Cardiac septum (tissue), 1 donor: ENCODE measurements around the gene GLI3. TPM values are rescaled to one million over a fixed set of nuclear protein-coding genes. Genes with fewer than 3 reads are reported as not detected.

Source experiments
- DNase-seq: peaks from one replicate; pipeline ENCODE4 v3.0.0-alpha.2; 2020; ENCODE audit warnings: low spot score
- intact Hi-C: fragments of 100-400 bp; cut with DNase I; formaldehyde crosslinking; loops from one replicate; pipeline ENCODE4 v1.14.0; 2022
- total RNA-seq: library from RNA; stranded (reverse); fragmentation: NEBNext Ultra II Directional; extraction: Animal tissue kit (Norgen Biotek cat#: 25700); gene quantifications from one replicate; pipeline ENCODE4 v1.2.1, GENCODE V29; 2021
- donor health status: DM: no; HTN: no; CAD: no.

The GLI3 gene
- total RNA-seq, 1 donor from 2014 or later, result 10.5 TPM

DNA sequence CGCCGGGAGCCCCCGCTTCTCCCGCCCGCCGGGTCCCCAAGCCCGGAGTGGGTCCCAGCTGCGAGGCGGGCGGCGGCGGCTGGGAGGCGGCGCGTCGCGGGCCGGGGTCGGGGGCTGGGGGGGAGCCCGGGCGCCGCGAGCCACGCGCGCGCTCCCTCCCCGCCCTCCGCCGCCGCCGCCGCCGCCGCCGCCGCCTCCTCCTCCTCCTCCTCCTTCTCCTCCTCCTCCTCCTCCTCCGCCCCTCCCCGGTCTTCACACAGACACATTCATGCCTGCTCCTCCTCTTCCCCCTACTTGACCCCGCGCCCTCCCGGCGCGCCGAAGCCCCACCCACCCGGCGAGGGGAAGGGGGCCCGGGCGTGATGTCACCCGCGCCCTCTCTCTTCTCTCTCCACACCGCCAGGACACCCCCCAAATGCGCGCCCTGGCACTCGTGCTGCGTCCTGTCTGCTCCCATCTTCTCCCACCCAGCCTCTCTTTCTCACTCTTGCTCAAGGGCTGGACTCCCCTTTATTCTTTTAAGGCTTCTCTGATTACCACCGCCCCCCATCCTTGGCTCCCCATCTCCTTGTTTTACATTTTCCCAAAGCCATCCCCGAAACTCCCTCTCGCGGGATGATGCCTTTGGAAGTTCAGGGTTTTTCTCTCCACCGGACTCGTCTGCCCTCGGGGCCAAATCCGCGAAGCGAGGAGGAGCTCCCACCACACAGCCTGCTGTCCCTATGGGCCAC is 967 bp upstream of the GLI3 start:
- intact Hi-C loops, result loop anchor here (10.0 kb wide), 1 partner anchor 253 kb away; no protein-coding TSS in a partner anchor
- peak; percentile 78 for DNase-seq

DNA sequence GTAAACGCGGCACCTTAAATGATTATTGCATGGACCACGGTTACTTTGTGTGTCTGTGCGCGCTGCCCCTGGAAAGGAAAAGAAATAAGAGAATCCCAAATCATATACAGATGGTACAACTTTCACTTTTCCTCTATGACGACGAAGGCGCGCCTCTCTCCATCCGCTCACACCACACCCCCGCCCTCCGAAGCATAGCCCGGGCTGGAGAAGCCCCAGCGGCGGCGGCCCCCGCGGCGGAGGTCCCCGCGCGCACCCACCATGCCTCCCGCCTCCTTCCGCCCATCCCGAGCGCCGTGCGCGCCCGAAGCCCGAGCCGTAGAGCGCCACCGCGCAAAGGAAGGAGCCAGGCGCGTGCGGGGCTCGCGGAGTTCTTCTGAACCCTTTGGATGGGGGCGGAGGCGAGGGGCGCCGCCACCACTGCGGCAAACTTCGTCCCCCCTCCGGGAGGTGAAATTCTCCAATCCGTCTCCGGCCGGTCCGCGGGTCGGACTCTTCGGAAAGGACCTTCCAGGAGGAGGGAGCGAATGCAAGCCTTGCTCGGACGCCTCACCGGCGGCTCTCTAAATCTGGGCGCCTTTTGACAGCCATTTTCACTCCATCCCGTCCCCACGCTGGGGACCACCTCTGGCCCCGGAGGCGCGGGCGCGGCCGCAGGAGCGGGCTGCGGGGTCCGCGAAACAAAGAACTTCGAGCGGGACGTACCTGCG is 588 bp downstream of the GLI3 start:
- DNase-seq, result peak; percentile 77
- intact Hi-C loops, result loop anchor here (10.0 kb wide), 1 partner anchor 252 kb away; no protein-coding TSS in a partner anchor

DNA sequence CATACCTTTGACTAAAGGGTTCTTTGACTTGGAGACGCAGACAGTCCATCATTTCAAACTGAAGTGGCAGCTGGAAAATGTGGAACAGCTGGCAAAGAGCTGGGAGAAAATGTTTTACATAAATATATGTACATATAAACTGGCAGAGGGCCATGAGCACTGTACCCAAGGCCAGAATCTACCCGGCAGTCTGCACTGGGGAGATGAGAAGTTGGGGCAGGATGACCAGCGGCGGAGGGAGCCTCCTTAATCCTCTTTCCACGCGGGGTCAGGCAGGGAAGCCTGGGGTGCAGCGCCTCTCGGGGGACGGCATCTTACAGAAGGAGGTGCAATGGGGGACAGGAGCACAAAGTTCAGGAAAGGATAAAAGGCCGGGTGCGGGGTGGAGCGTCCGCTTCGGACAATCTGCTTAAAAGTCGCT is 1.3 kb downstream of the GLI3 start:
- DNase-seq, result no peak
- intact Hi-C loops, result loop anchor here (10.0 kb wide), 1 partner anchor 251 kb away; no protein-coding TSS in a partner anchor

DNA sequence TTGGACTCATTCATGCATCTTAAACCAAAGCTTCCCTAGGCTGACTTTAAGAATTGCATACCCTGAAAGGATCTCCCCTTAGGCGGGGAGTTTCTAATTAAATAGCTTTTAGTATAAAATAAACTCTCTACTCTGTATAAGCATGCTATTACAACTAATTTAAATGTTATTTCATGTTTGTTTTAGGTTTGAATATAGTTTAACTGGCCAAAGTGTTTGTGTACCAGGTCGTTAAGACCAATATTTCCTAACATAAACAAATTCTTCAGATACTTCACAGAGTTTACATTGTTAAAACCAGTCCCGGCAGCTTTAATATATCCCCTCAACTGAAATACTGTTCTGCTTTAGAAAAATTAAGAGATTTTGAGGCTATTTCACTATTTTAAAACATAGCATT is 2.3 kb downstream of the GLI3 start:
- DNase-seq, result no peak
- intact Hi-C loops, result loop anchor here (10.0 kb wide), 1 partner anchor 250 kb away; no protein-coding TSS in a partner anchor

- intact Hi-C loops, result loop anchor here (10.0 kb wide), 1 partner anchor 249 kb away; no protein-coding TSS in a partner anchor
- no peak for DNase-seq
These were observed 3.2 kb downstream of the GLI3 start for GRCh38 chr7:42233695-42234331.

GRCh38 chr7:42233171-42233570 is 3.8 kb downstream of the GLI3 start:
- no peak for DNase-seq
- intact Hi-C loops, result loop anchor here (10.0 kb wide), 1 partner anchor 248 kb away; no protein-coding TSS in a partner anchor

DNA sequence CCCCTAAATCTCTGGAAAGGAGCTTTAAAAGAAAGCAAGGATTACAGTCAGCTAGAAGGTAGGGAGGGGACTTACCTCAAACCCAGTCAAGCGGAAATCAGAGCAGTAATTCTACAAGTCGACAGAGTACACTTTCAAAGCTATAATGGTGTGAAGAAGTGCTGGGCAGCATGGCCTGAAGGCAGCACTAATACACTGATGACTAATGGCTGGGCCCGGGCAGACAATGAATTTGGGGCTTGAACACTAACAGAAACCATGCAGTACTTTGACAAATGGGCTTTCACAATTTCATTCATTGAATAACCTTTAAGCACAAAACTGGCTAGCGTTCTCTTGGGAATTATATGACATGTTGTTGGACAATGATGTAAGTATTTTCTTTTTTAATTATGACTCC is 4.7 kb downstream of the GLI3 start:
- DNase-seq, result no peak
- intact Hi-C loops, result loop anchor here (10.0 kb wide), 1 partner anchor 247 kb away; no protein-coding TSS in a partner anchor

DNA sequence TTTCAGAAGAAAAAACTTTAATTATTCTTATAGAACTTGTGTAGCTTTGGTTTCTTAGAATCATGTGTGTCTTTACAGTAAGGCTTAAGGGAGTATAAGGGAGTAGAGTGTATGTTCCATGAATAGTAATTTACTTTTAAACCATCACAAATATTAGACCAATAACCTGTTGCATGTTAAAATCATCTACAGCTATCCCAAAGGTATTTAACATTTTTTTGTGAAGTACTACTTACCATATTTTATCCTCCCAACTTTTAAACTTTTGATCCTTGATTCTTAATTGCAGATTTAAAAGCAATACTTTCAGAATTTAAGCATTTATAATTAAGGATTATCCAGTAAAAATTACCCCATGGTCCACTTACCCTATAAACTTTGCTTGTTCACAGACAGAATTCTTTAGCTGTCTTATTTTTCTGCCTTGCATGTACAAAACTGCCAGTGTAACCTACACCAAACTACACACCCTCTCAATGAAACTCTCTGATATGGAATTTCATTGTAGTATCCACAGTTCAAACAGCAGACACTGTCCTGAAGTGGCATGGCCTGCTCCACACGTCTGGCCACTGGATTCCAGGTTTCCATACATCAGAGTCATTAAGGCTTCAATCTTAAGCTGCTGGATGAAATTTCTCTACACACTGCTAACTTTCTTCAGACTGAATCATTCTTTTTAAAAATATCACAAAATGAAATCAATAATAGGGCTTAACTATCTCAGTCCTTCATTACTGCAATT is 5.8 kb downstream of the GLI3 start:
- intact Hi-C loops, result loop anchor here (10.0 kb wide), 1 partner anchor 246 kb away; no protein-coding TSS in a partner anchor
- no peak for DNase-seq

DNA sequence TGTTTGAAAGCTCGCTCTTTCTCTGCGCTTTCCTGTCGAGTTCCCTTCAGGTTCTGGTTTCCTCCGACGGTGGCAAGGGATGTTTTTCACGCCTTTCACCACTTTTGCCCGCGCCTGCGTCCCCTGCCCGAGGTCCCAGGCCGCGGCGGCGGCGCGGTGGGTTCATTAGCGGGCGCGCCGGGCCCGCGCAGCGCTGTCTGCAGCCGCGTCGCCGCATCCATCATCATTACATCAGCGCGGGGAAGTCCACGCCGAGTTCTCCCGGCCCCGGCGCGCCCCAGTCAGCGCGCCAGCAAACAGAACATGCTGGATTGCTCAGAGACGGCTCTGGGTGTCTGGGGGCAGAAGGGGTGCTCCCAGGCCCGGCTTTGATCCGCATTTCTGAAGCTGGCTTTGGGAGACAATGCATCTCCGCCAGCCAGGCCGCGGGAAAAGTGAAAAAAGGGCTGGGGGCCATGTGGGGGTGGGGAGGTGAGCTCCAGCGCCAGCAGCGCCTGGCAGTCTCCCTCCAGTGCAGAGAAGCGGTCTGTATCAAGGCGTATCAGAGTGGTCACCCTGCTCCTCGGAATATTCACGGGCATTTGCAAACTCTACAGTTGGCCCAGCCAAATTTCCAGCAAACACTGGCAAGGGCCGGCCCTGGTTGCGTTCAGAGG is 8.9 kb downstream of the GLI3 start:
- intact Hi-C loops, result no loop called here
- no peak for DNase-seq

DNA sequence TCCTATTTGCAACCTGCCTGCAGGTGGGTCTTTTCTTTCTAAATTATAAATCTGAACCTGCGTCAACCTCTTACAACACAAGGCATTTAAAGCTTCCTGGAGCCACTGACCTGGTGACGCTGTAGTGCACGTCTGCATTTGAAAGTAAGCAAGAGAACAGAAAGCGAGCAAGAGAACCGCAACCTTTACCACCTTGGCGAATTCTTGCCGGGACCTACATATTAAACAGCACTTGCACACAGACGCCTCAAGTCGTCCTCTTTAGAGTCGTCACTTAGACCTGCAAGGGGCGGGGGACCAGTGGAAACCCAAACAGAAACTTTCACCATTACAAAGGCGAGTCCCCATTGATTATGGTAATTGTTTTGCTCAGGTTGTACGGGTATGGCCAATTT is 9.5 kb downstream of the GLI3 start:
- no peak for DNase-seq
- intact Hi-C loops, result no loop called here

GRCh38 chr7:42227021-42227420 is 10.0 kb downstream of the GLI3 start:
- intact Hi-C loops, result no loop called here
- no peak for DNase-seq

- DNase-seq, result no peak
- intact Hi-C loops, result no loop called here
These were observed 10.6 kb downstream of the GLI3 start for GRCh38 chr7:42226354-42226941.

DNA sequence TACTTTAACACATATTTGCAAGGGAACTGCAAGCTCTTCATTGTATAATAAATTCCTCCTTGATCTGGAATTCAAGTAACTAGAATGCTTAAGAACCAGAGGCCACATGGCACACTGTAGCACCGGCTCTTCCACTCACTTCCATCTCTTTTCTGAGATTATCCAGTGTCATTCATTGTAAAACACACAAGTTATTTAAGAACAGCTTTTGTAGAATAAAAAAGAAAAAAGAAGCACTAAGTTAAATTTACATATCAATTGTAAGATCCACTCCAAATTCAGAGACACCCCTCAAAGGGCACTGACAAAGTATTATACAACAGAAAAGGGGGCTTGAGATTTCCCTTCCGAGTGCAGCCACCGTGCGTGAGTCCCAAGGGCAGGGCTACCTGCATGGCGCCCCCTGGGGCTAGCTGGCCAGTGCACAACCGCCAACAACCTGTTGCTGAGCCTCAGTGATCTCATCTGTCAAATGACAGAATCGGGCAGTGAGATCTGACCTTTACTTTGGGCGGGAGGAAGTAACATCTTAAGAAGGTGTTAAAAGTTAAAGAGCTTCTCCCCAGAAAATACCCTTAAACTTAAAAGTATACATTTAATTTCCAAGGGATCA is 12.5 kb downstream of the GLI3 start:
- intact Hi-C loops, result no loop called here
- DNase-seq, result no peak

GRCh38 chr7:42222891-42223290 is 14.1 kb downstream of the GLI3 start:
- intact Hi-C loops, result no loop called here
- DNase-seq, result no peak

GRCh38 chr7:42222125-42222524 is 14.9 kb downstream of the GLI3 start:
- DNase-seq, result no peak
- intact Hi-C loops, result no loop called here

DNA sequence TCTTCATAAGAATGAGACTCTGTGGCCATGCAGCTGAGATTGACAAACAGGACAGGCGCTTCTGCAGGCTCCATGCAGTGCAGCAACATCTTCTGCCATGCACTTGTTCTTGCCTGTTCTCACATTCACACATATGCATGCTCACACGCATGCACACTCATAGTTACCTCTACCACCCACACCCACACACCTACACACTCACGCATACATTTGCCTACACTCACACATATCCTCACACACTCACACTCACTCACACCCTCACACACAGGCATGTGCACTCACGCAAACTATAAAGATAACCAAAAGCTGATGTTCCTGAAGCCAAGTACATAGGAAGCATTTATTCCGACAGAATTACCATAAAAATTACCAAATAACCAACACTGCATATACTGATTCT is 15.7 kb downstream of the GLI3 start:
- intact Hi-C loops, result no loop called here
- no peak for DNase-seq

GRCh38 chr7:42219447-42219846 is 17.6 kb downstream of the GLI3 start:
- DNase-seq, result no peak
- intact Hi-C loops, result no loop called here

- intact Hi-C loops, result no loop called here
These were observed 18.8 kb downstream of the GLI3 start for GRCh38 chr7:42218248-42218647.

More at GRCh38 chr7:42218248-42218647, 18.8 kb downstream of the GLI3 start:
- DNase-seq, result no peak
